SU-DHL-6 (cell line): Measurements from ENCODE around the gene CIB4.

Source experiments
- CTCF ChIP-seq: fragments of 200-600 bp; sonication (generic); IDR thresholded peaks from one replicate; pipeline ENCODE4 v1.5.1; 2017; ENCODE audit warnings: antibody characterized with exemption, mild to moderate bottlenecking, low read length, moderate library complexity; ENCODE audit not compliant: insufficient read depth, poor library complexity, severe bottlenecking
- EZH2phosphoT487 ChIP-seq: fragments of 200-600 bp; sonication (generic), shearing (Covaris generic); conservative IDR thresholded peaks from 2 replicates; pipeline ENCODE4 v1.6.1; 2018; ENCODE audit warnings: mild to moderate bottlenecking, antibody characterized with exemption, low read length, moderate library complexity, mixed read lengths

DNA sequence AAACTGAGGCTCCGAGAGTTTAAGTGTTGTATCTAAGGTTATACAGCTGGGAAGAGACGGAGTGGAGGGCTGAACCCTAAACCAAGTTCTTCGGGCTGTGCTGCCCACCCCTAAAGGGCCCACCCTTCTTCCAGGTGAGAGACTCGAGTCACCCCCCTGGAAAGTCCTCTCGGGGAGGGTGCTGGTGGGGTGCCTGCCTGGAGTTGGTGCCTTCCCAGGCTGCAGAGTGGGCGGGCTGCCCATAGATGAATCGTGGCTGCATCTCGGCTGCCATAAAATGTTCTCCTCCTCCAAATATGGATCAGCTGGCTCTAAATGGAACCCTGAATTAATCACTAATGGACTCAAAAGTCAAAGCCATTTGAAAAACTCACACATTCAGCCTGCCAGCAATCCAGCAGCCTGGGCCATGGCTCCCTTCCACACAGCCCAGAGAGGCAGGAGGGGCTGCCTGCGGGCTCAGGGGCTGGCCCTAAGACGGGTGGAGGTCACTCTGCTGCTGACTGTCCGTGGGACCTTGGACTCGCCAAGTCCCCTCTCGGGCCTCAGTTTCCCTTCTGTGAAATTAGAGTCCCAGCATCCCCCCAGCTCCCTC lies 7.7 kb downstream of the CIB4 start:
- TF ChIP-seq CTCF (no peak), EZH2phosphoT487 (no peak)
